Measurements from ENCODE around the gene COG6.

- no peak for TF ChIP-seq POLR2A (IDR thresholded peaks at IDR 0.05)
- TF ChIP-seq, protein P1, sequence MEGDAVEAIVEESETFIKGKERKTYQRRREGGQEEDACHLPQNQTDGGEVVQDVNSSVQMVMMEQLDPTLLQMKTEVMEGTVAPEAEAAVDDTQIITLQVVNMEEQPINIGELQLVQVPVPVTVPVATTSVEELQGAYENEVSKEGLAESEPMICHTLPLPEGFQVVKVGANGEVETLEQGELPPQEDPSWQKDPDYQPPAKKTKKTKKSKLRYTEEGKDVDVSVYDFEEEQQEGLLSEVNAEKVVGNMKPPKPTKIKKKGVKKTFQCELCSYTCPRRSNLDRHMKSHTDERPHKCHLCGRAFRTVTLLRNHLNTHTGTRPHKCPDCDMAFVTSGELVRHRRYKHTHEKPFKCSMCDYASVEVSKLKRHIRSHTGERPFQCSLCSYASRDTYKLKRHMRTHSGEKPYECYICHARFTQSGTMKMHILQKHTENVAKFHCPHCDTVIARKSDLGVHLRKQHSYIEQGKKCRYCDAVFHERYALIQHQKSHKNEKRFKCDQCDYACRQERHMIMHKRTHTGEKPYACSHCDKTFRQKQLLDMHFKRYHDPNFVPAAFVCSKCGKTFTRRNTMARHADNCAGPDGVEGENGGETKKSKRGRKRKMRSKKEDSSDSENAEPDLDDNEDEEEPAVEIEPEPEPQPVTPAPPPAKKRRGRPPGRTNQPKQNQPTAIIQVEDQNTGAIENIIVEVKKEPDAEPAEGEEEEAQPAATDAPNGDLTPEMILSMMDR (IDR thresholded peaks at IDR 0.05) = no peak
These were observed 36.9 kb upstream of the COG6 start for GRCh38 chr13:39618561-39618960.
